Smooth muscle cell (in vitro differentiated cells): Measurements from ENCODE around the gene TLCD1. TPM values are rescaled to one million over a fixed set of nuclear protein-coding genes. Genes with fewer than 3 reads are reported as not detected.

Source experiments
- DNase-seq: peaks from one replicate; lab custom pipeline; 2025; ENCODE audit not compliant: unreplicated experiment; lab: John Stamatoyannopoulos, UW
- H2AFZ ChIP-seq: fragments of 200-600 bp; sonication (generic); 2 replicates; pipeline ENCODE4 v1.6.0; 2016; ENCODE audit warnings: antibody characterized with exemption, low read depth, mild to moderate bottlenecking
- H3F3A ChIP-seq: fragments of 200-600 bp; sonication (generic); 2 replicates; pipeline ENCODE4 v1.6.0; 2017; ENCODE audit warnings: antibody characterized with exemption, low read depth
- H3K27ac ChIP-seq: fragments of 200-600 bp; sonication (generic); 2 replicates; pipeline ENCODE4 v1.5.1; 2016; ENCODE audit warnings: low read depth, mild to moderate bottlenecking
- H3K27me3 ChIP-seq: fragments of 200-600 bp; sonication (generic); 2 replicates; pipeline ENCODE4 v1.6.1; 2016; ENCODE audit warnings: low read depth, mild to moderate bottlenecking
- H3K36me3 ChIP-seq: fragments of 200-600 bp; sonication (generic); 2 replicates; pipeline ENCODE4 v1.5.1; 2016; ENCODE audit warnings: low read depth
- H3K4me1 ChIP-seq: fragments of 200-600 bp; sonication (generic); 2 replicates; pipeline ENCODE4 v1.5.1; 2016; ENCODE audit warnings: low read depth
- H3K4me2 ChIP-seq: fragments of 200-600 bp; sonication (generic); 2 replicates; pipeline ENCODE4 v1.6.0; 2016; ENCODE audit warnings: mild to moderate bottlenecking
- H3K4me3 ChIP-seq: fragments of 200-600 bp; sonication (generic); 2 replicates; pipeline ENCODE4 v1.5.1; 2016; ENCODE audit warnings: mild to moderate bottlenecking
- H3K79me2 ChIP-seq: fragments of 200-600 bp; sonication (generic); 2 replicates; pipeline ENCODE4 v1.6.0; 2016; ENCODE audit warnings: low read depth, mild to moderate bottlenecking
- H3K9ac ChIP-seq: fragments of 200-600 bp; sonication (generic); 2 replicates; pipeline ENCODE4 v1.6.0; 2016; ENCODE audit warnings: low read depth
- H3K9me3 ChIP-seq: fragments of 200-600 bp; sonication (generic); replicated peaks from 2 replicates; pipeline ENCODE4 v1.5.1; 2016; ENCODE audit warnings: low read depth
- H4K20me1 ChIP-seq: fragments of 200-600 bp; sonication (generic); 2 replicates; pipeline ENCODE4 v1.6.0; 2016; ENCODE audit warnings: low read depth
- WGBS: methylation state at CpG from one replicate; pipeline ENCODE4 v1.1.7; 2016; ENCODE audit warnings: low lambda C conversion rate; 5-methylcytosine and 5-hydroxymethylcytosine counted together
- polyA plus RNA-seq: library from polyadenylated mRNA; unstranded; fragments of >200 nt; fragmentation: Nextera tagmentation; extraction: Ambion mirVana; gene quantifications from 2 replicates; pipeline ENCODE4 v1.2.1, GENCODE V29; 2016
- total RNA-seq: library from RNA; depleted of rRNA; stranded (reverse); fragments of >200 nt; gene quantifications from 2 replicates; pipeline ENCODE4 v1.2.3, GENCODE V29; 2014
- TF ChIP-seq, protein P1 (sequence below): fragments of 200-600 bp; sonication (generic); IDR thresholded peaks from 2 replicates; pipeline ENCODE4 v1.5.1; 2017; ENCODE audit warnings: borderline replicate concordance, mild to moderate bottlenecking, antibody characterized with exemption; ENCODE audit not compliant: insufficient read depth, poor library complexity, severe bottlenecking

Gene TLCD1
- total and polyA plus RNA-seq, 2 experiments from 2014 or later, result 11.2 to 14.7 TPM

DNA sequence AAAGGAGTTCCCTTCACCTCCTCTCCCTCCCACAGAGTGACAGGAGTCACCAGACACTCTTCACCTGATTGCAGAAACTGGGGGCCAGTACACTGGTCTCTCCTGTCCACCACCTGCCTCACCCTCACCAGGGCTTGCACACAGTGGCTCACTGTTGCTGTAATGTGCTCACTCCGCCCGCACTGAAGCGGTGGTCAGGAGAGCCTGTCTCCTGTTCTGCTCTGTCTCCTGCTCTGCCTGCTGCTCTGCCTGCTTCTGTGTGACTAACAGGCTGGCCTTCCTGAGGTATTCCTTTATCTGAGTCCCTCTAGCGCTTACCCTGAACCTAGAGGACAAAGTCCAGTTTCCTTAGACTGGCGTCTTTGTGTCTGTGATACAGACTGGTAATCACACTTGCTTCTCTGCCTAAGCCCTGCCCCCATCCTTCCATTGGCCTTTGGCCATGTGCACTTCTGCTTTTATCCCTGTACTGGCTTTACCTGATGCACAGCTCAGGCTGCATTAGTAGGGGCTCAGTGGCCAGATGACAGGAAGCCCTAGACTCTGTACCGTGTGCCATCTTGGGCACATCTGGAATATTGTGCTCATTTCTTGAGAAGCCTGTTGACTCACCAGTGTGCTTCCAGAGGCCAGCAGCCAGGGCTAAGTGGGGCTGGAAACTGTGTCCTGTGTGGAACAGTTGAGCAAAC lies 27.6 kb downstream of the TLCD1 start:
- no peak overlapping the region for H3K4me2 ChIP-seq
- no peaks in the 10 kb centered on the region for H4K20me1 ChIP-seq
- no peaks in the 10 kb centered on the region for H3F3A ChIP-seq
- no peaks in the 10 kb centered on the region for H3K9me3 ChIP-seq
- H3K4me1 ChIP-seq, result peaks cover 10% of the 10 kb centered on the region
- peaks cover 9% of the 10 kb centered on the region for H3K36me3 ChIP-seq
- H2AFZ ChIP-seq, result no peak overlapping the region
- H3K27ac ChIP-seq, result no peak overlapping the region
- WGBS, result 96% methylated on average over 6 of the region's 6 CpGs
- TF ChIP-seq, protein P1, sequence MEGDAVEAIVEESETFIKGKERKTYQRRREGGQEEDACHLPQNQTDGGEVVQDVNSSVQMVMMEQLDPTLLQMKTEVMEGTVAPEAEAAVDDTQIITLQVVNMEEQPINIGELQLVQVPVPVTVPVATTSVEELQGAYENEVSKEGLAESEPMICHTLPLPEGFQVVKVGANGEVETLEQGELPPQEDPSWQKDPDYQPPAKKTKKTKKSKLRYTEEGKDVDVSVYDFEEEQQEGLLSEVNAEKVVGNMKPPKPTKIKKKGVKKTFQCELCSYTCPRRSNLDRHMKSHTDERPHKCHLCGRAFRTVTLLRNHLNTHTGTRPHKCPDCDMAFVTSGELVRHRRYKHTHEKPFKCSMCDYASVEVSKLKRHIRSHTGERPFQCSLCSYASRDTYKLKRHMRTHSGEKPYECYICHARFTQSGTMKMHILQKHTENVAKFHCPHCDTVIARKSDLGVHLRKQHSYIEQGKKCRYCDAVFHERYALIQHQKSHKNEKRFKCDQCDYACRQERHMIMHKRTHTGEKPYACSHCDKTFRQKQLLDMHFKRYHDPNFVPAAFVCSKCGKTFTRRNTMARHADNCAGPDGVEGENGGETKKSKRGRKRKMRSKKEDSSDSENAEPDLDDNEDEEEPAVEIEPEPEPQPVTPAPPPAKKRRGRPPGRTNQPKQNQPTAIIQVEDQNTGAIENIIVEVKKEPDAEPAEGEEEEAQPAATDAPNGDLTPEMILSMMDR, result no peak
- no peak overlapping the region for H3K4me3 ChIP-seq
- no peak overlapping the region for H3K9ac ChIP-seq
- H3K27me3 ChIP-seq, result no peaks in the 10 kb centered on the region
- no peaks in the 10 kb centered on the region for H3K79me2 ChIP-seq
- DNase-seq, result no peak

DNA sequence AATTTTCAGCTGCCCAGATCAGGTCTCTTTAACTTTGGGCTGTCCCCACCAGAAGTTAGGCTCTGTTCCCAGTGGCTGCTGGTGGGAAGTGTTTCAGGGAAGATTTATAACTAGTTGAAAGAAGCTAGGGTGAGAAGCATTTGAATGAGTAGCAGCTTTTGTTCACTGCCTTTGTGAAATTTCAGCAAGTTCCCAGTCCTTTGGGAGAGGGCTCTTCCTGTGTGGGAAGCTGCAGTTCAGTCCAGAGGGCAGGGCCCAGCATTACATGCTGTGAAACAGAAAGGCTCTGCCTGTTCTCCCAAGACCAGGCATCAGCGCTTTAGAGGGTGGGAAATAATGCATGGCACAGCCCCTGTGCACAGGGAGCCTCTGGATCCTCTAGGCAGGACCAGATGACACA lies 32.2 kb downstream of the TLCD1 start:
- no peaks in the 10 kb centered on the region for H3K4me1 ChIP-seq
- no peak overlapping the region for H3K9ac ChIP-seq
- no peak overlapping the region for H3K4me2 ChIP-seq
- no peak overlapping the region for H2AFZ ChIP-seq
- H3K4me3 ChIP-seq, result no peak overlapping the region
- no peaks in the 10 kb centered on the region for H3K79me2 ChIP-seq
- H4K20me1 ChIP-seq, result no peaks in the 10 kb centered on the region
- peaks cover 32% of the 10 kb centered on the region for H3K36me3 ChIP-seq
- no peaks in the 10 kb centered on the region for H3K27me3 ChIP-seq
- WGBS, result 100% methylated on average over 1 of the region's 1 CpG
- no peak overlapping the region for H3K27ac ChIP-seq
- H3K9me3 ChIP-seq, result no peaks in the 10 kb centered on the region
- no peak for DNase-seq
- TF ChIP-seq, protein P1, result no peak
- H3F3A ChIP-seq, result no peaks in the 10 kb centered on the region

- H3K27ac ChIP-seq, result no peak overlapping the region
- no peak overlapping the region for H3K9ac ChIP-seq
- 97% methylated on average over 3 of the region's 3 CpGs for WGBS
- no peak overlapping the region for H3K4me3 ChIP-seq
- no peaks in the 10 kb centered on the region for H3K4me1 ChIP-seq
- H3F3A ChIP-seq, result peaks cover 4% of the 10 kb centered on the region
- H4K20me1 ChIP-seq, result peaks cover 6% of the 10 kb centered on the region
- no peaks in the 10 kb centered on the region for H3K79me2 ChIP-seq
- no peak overlapping the region for H2AFZ ChIP-seq
- no peak for DNase-seq
- TF ChIP-seq, protein P1, result no peak
- H3K36me3 ChIP-seq, result peaks cover 66% of the 10 kb centered on the region
- no peak overlapping the region for H3K4me2 ChIP-seq
- no peaks in the 10 kb centered on the region for H3K27me3 ChIP-seq
- no peaks in the 10 kb centered on the region for H3K9me3 ChIP-seq
These were observed 37.0 kb downstream of the TLCD1 start for GRCh38 chr17:28689011-28689410.

- no peak overlapping the region for H3K9ac ChIP-seq
- H3K9me3 ChIP-seq, result no peaks in the 10 kb centered on the region
- H3K79me2 ChIP-seq, result no peaks in the 10 kb centered on the region
- H3K4me1 ChIP-seq, result no peaks in the 10 kb centered on the region
- H3K4me3 ChIP-seq, result no peak overlapping the region
- peaks cover 6% of the 10 kb centered on the region for H4K20me1 ChIP-seq
- H2AFZ ChIP-seq, result no peak overlapping the region
- DNase-seq, result no peak
- H3K36me3 ChIP-seq, result peaks cover 67% of the 10 kb centered on the region
- H3F3A ChIP-seq, result peaks cover 4% of the 10 kb centered on the region
- over 99% methylated on average over 4 of the region's 4 CpGs for WGBS
- no peak overlapping the region for H3K4me2 ChIP-seq
- no peaks in the 10 kb centered on the region for H3K27me3 ChIP-seq
- TF ChIP-seq, protein P1, result no peak
- H3K27ac ChIP-seq, result no peak overlapping the region
These were observed 37.6 kb downstream of the TLCD1 start for GRCh38 chr17:28688481-28688880.
